Body of pancreas (tissue), 4 donors: ENCODE measurements around the gene CPD.
"Not testable (repeated sequence)": the region's sequence is repeated elsewhere in the genome, so short reads cannot be mapped to it uniquely, and the experiment has no call there.

Experiments
- POLR2A ChIP-seq, 3 donors: fragments of 450-650 bp; IDR thresholded peaks; one replicate each; pipeline ENCODE4 v1.6.1; 2016; ENCODE audit warnings: antibody characterized with exemption in 3 of 3, mild to moderate bottlenecking in 2 of 3
- TF ChIP-seq, protein P1 (sequence below), 7 experiments: fragments of 450-650 bp in 4 of 7; fragments of 200-600 bp in 3 of 7; sonication (generic) in 3 of 7; IDR thresholded peaks; one replicate each; pipeline ENCODE4 v1.5.1; 2016 to 2019; ENCODE audit warnings: antibody characterized with exemption in 7 of 7

DNA sequence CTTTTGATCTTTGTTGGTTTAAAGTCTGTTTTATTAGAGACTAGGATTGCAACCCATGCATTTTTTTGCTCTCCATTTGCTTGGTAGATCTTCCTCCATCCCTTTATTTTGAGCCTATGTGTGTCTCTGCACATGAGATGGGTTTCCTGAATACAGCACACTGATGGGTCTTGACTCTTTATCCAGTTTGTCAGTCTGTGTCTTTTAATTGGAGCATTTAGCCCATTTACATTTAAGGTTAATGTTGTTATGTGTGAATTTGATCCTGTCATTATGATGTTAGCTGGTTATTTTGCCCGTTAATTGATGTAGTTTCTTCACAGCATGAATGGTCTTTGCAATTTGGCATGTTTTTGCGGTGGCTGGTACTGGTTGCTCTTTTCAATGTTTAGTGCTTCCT lies 31.9 kb downstream of the CPD start:
- TF ChIP-seq, protein P1, sequence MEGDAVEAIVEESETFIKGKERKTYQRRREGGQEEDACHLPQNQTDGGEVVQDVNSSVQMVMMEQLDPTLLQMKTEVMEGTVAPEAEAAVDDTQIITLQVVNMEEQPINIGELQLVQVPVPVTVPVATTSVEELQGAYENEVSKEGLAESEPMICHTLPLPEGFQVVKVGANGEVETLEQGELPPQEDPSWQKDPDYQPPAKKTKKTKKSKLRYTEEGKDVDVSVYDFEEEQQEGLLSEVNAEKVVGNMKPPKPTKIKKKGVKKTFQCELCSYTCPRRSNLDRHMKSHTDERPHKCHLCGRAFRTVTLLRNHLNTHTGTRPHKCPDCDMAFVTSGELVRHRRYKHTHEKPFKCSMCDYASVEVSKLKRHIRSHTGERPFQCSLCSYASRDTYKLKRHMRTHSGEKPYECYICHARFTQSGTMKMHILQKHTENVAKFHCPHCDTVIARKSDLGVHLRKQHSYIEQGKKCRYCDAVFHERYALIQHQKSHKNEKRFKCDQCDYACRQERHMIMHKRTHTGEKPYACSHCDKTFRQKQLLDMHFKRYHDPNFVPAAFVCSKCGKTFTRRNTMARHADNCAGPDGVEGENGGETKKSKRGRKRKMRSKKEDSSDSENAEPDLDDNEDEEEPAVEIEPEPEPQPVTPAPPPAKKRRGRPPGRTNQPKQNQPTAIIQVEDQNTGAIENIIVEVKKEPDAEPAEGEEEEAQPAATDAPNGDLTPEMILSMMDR (IDR thresholded peaks at IDR 0.05) = not testable (repeated sequence)
- not testable (repeated sequence) for TF ChIP-seq POLR2A (IDR thresholded peaks at IDR 0.05)
